Measurements from ENCODE around the gene SEMA3E.
"Not testable (repeated sequence)": the region's sequence is repeated elsewhere in the genome, so short reads cannot be mapped to it uniquely, and the experiment has no call there.

SEMA3E gene

DNA sequence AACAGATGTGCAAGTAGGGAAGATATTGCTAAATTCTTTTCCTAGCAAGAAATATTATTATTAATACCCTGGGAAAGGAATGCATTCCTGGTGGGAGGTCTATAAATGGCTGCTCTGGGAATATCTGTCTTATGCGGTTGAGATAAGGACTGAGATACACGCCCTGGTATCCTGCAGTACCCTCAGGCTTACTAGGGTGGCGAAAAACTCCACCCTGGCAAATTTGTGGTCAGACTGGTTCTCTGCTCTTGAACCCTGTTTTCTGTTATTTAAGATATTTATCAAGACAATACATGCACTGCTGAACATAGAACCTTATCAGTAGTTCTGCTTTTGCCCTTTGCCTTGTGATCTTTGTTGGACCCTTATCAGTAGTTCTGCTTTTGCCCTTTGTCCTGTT is 96.4 kb downstream of the SEMA3E start:
- FAIRE-seq = not testable (repeated sequence)

DNA sequence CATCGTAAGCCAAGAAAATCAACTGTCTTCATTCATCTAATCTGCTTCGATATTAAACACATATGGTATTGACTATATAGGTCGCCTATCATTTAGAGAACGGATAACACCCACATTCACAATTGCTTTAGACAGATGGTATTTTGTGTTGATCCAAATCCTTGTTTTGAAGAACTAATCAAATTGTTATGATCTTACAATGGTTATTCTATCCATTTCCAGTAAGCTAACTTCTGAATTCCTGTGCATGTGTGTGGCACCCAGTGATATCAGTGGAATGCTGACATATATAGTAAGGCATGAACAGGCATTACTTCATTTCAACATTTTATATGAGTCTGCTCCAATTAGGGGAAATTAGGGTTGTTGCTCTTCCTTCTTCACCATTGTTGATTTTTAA is 98.8 kb downstream of the SEMA3E start:
- no peak for FAIRE-seq

DNA sequence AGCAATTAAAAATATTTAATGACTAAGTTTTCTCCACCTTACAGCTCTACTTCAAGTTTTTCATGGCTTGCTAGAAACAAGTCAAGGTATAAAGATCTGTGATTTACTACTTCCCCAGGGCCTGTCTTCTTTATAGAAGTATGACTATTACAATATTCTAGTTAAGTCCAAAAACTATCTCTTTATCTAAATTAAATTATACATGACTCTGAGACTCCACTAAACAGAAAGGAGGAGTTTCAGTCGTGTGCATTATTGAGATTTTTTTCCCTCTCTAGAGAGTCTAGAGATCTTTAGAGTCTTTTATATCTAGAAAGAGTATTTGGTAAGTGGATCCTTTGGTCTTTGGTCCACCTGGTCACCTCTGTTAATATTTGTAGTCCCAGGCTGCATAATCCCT is 100.7 kb downstream of the SEMA3E start:
- no peak for FAIRE-seq

DNA sequence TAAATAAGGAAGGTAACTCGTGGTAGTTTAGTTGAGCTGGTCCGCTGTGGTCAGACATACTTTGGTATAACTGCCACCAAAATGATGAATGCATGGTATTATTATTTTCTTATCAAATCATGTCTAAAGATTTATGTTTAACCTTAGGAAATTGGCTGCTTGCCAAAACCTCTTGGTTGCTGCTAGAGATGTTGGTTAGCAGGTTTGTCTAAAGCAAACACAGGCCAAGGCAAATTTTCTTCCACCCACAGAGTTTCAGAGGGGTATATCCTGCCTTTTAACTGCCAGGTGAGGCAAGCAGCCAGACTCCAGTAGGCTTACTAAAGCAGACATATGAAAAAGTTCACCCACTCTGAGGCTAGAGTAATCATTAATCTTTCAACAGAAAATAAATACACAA is 101.4 kb downstream of the SEMA3E start:
- FAIRE-seq = no peak

DNA sequence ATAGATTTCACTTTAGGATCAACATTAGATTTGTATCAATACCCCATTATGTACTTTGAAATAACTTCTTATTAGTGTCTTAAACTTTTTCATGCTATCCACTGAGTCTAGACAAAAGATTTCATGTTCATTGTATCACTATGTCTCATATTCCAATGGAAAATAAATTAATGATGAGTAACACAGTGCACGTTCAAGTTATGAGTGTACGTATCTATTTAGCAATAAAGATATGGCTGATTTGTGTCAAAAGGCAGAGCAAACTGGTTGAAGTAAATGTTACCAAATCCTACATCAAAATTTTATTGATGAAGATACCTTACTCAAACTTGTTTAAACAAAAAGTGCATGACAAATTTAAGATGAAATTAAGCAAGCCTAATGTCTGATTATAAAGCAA is 102.4 kb downstream of the SEMA3E start:
- no peak for FAIRE-seq

DNA sequence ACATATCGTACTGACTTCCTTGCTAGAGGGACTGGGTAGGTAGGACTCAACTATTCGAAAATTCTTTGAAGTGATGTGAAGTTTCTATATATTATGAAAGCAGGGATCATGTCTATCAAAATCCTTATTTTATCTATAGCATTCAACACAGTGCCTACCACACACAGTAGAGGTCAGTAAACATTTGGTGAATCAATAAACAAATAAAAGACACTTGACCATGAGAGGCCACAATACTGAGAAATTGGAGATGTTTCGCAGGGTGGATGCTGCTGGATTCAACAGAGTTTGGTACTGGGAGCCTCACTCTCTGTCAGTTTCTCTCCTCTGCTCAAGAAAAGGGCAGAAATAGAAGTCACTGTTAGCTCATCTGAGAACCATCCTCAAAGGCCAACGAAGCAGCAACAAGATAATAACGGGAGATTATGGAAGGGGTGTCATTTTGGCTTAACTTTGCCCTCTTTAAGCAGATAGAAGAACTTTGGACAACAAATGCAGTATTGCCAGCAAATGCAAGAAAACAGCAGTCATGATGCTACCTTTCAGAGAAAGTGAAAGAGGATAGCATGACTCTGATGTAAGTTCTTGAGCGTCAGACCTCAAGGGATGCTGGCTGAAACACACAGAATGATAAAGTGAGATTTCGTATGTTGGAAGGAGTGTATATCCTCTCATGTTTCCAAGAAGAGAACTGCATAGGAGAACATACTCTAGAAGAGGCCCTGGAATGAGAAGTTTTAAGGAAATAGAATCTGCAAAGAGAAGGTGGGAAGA is 107.6 kb downstream of the SEMA3E start:
- FAIRE-seq = no peak

DNA sequence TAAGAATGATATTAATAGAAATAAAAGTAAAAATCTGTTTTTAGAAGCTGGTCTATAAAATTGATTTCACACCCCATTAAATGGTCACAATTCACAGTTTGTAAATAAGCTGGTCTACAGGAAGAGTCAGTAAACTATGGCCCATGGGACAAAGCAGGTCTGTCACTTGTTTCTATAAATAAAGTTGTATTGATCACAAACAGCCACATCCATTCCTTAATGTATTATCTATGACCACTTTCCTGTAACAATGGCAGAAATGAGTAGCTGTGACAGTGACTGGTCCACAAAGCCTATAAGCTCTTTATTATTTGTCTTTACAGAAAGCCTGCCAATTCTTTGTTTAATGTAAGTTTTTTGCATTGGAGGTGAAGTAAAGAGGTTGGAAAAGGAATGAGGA is 114.5 kb downstream of the SEMA3E start:
- FAIRE-seq = no peak

DNA sequence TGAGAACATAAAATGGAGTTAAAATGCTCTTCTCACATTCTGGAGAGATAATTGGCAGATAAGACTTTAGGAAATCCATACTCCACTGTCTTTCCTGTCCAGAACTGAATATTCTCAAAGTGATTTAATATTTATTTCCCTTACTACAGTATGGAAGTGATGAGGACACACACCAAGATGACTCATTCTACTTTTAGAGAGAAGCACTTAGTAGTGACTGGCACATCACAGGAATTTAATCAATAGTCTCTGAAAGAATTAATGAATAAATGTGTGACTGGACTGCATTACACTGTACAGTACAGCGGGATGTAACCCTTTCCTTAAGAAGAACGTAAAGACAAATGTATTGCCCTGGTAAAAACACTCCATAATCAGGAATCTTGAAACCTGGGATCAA is 116.7 kb downstream of the SEMA3E start:
- FAIRE-seq = no peak

DNA sequence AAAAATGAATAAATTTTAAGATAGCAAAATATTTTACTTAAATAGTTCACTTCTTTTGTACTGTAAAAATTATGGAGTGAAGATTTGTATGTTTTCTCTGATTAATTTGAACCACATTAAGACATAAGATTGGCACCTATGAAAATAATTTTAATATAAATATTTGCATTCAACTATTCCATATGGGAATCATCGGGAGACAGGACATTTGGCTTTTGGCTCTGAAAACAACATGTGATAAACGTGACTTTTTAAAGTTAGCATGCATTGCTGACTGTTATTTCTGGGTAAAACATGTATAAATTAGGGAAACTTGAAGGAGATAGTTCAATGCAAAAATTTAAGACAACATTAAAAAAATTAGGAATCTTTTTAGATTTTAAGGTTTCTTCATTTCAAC is 117.2 kb downstream of the SEMA3E start:
- no peak for FAIRE-seq

DNA sequence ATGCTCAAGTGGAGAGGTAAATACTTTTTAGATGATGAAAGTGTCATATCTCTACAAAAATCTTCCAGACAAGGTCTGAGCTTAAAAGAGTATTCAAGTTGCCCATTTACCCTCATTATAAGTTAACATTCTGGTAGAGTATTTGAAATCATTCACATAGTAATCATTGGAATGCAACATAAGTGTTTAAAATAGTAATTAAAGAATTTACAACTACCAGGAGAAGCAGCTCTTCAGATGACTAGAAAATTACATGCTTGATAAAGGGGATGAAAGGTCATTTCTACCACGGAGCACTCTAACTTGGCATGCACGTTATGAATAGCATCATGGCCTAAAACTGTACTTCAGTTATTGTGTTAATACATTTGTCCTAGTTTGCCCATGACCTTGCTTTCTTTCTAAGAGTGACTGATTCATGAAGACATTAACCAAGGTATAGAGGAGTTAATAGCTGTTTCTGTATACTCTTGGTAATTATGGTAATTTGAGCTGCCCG is 120.0 kb downstream of the SEMA3E start:
- FAIRE-seq = no peak

DNA sequence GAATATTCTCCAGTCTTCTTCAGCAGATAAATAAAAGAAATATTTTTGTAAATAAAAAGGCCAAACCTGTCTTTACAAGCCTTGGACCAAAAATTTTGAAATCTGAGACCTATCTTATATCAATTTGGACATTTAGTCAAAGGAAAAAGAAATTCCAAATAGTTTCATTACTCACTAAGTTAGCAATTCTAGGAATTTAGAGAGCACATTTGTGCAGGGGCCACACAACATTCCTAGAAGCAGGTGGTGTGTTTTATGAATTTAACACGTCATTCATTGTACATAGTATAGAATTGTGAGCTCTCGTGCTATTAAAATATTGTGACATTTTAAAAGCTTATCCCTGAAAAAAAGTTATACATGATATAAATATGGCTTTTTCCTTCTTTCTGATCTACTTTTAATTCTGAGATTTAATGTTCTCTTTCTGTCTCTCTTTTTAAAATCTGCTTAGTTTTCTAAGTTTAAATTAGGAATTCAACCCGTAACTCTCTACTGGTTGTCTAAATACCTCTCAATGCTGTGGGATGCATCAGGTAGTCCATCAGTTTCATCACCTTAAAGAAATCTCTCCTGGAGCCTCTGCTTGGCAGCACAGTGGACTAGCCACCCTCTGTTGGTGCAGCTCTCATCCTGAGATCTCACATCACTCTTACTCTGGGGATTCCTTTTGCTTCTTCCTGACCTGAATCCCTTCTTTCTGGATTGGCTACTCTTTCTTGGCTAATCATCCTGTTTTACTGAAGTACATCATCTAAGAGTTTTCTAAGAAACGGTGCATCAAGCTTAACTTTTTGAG is 124.5 kb downstream of the SEMA3E start:
- no peak for FAIRE-seq

DNA sequence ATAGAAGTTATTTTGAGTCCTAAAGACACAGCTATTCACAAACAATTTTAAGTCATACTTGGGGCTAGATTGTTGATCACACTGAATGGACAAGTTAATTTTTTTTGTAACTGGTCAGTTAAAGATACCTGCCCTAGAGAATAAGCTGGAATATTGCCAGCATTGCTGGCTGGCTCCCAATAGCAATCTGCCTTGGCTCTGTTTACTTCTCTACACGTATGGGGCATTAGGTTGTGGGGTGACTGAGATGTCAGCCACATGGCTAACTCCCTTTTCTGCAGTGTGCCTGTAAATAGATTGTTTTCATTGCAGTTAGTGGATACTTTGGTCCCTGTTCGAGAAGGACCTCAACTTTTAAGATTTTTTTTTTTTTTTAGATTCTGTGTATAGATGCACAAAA is 128.2 kb downstream of the SEMA3E start:
- FAIRE-seq = no peak

DNA sequence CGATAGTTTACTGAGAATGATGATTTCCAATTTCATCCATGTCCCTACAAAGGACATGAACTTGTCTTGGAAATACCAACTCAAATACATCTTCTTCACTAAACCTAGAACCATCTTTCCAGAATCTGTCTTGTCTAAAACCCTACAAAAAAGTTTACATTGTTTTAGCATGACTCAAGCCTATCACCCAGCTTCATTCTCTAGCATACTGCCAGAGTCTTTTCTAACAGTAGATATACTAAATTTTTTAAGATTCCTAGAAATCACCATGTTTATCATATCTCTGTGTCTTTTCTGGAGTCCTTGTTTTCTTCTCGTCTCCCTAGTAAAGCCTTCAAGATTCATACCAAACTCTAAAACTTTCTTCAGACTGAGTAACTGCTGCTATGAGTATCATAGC is 129.7 kb downstream of the SEMA3E start:
- FAIRE-seq = no peak

DNA sequence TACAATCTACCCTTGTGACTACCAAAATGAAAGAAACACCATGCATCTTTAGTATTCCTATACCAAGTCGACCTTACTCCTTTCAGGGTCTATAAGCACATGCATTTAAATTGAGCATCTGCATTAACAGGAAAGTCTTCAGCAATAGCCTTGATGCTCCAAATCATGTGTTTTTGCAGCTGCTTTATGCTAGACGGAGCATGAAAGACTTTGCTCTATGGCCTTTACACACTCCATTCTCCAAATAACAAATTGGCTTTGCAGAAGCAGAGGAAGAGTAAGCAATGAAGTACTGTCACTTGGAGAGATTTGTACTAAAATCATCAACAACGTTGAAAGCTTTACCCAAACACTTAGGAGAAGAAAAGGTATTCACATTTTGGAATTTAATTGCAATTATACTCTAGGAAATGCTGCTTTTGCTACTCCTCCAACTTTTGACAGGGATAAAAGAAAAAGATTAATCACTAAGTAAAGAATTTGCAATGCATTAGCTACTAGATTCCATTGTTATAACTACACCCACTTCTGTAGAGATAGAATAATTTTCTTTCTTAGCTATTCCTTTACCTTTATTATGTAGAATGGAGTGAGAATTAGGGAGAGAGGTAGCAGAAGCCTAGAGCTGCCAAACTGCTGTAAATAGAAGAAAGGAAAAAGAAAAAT is 131.8 kb downstream of the SEMA3E start:
- FAIRE-seq = no peak

DNA sequence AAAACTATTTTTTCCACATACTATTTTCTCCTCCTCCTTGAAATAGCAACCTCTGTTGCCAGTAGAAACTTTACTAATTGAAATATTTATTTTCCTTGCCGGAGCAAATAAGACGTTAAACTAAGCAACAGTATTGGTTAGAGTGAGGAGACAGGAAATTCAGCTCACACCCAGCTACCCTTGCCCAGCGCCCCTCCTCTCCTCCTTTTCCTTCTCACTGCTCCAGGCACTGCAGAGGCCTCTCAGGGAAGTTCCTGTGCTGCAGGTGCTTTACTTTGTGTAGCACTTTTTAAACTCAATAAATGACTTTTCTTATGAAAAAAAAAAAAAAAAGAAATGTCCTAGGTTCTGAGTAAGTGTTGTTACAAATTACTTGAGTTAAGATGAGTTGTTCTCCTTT is 134.0 kb downstream of the SEMA3E start:
- no peak for FAIRE-seq

DNA sequence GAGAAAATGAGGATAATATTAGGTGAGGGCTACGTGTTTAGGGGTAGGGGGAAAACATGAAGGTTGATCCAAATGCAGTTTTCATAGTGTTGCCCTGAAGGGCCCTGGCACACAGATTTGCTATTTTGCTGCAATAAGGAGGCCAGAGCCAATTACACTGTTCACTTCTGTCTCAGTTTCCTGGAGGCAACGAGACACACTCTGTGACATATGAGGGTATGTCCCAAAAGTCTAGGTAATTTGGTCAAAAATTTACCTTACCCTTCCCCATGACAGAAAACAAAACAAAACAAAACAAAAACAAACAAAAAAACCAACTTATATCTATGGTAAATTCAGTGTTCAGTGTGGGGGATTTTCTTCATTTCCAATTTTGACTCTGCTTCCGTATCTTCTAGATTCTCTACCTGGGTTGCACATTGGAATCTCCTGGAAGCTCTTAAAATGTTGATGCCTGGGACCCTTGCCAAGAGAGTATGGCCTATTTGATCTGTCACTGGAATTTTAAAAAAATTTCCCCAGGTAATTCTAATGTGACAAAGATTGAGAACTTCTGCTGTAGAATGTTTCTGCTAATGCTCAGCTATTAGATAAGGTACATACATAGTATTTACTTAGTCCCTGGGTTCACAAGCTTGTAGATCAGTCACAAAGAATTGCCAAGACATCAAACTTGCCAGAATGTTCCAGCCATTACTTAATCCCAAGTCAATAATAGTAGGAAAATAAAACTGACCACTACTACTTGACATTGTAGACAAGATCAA is 139.5 kb downstream of the SEMA3E start:
- no peak for FAIRE-seq

DNA sequence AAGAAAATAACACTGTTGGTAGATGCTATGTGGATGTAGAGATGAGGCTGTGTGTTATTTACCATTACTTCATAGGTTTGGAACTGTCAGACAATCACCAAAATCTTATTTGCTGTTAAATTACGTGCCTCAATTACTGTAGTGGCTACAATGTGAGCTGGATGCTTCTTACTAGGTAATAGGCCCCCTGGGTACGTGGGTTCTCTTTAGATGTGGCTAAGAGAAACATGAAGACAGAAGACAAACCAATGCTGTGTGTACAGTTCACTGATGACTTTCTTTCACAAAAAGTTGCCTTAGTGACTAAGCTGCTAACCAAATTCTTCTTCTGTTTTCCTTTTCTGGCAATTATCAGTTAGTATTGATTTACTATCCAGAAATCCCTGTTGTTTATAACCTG is 144.6 kb downstream of the SEMA3E start:
- FAIRE-seq = no peak

DNA sequence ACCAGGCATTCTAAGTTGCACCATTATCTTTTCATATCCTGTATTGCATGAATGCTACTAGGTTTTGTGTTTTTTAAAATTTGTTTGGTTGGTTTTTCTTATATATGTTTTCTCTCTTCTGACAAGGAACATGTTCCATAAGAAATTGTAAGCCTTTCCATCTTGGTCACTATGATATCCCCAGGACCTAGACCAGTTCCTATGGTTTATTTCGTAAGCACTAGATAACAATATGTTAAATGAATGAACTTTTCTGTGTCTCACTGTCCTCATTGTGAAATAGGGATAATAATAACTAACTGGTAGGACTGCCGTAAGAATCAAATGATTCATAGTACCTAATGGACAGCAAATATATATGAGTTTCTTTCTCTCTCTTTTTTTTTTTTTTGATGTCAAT is 146.3 kb downstream of the SEMA3E start:
- no peak for FAIRE-seq

DNA sequence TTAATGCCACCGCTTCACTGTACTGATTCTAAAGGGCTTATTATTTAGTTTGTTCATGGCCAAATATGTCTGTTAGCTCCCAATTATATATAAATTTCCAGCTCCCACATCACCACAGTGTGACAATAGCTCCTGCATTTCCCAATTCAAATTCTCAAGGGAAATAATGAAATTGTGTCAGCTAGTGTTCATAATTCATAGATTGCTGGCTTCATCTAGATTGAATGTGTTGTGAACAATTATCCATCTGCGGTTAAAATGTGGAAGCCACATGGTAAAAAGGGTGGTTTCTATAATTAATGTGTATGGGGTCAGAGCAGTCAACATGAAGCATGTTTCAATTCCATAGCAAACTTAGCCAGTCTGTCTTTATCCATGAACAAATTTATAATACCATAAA is 154.3 kb downstream of the SEMA3E start:
- no peak for FAIRE-seq

DNA sequence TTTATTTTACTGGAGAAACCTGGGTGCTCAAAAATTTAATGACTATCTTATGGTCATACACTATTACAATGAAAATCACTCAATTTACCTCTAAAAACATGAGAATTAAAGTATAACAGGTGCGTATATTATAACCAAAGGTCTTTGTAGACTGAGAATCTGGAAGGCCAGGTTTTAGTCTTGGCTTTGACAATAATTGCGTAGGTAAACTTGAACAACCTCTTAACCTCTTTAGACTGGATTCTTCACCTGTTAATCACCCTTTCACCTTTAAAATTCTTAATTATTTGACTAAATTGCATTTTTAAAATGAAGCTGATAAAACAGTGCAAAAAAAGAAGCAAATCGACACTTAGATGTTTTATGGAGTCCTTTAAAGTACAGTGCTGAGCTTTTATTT is 156.1 kb downstream of the SEMA3E start:
- no peak for FAIRE-seq

DNA sequence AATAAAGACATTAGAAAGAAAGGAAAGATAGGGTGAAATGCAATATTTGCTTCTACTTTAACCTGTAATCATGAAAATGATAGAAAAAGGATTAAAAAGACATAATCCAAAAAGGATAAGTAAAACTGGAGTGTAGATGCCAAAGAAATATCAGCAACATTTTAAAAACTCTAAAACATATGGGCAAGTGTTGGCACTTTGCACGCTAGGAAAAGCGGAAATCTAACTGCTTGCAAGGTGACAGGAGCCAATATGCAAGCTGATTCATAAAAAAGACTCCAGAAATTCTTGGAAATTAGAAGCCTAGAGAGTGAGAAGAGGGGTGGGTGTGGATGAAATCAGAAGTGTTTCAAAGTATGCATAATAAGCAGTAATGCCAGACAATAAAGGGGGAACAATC is 161.1 kb downstream of the SEMA3E start:
- FAIRE-seq = no peak

DNA sequence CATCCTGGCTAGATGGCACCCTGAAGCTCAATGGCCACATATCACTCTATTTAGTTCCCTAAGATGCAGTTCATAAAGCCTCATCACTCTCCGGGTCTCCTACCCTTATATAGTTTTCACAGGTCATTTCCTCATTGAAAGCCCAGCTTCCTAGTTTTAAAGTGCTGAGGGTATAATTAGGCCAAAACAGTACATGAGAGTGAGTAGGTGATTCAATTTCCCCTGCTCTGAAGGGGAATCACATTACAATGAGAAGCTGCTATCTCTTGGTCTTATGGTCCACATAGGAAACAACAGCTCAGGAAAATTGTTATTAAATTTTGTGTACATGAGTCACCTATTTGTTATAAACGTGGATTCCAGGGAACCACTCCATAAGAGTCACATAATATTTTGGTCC is 162.0 kb downstream of the SEMA3E start:
- no peak for FAIRE-seq

DNA sequence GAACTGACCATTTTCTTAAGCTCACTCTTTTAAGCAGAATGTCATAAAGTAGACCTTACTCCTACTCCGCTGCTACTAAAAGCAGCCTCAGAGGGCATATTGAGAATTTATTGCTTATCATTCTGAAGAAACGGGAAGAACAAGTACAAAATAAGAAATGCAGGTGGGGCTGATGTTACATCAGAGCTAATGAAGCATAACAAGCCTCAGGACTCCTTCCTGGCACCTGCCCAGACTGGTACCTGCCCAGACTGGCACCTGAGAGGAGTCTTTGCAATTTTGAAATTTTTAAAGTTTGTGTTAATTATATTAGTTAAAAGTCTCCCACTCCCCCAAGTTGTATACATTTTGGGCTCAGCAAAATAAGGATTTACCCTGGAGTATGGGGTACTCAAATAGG is 162.4 kb downstream of the SEMA3E start:
- no peak for FAIRE-seq

All from colon (tissue), 2 donors.